Measurements from ENCODE around the gene CDK17. TPM values are rescaled to one million over a fixed set of nuclear protein-coding genes. Genes with fewer than 3 reads are reported as not detected.
"Not testable (repeated sequence)": the region's sequence is repeated elsewhere in the genome, so short reads cannot be mapped to it uniquely, and the experiment has no call there.

CDK17 gene
- 94.1 and 127 TPM in 2 replicates for total RNA-seq

GRCh38 chr12:96399919-96400630 lies at the start of gene CDK17:
CDK17 (minus strand) TSS chr12:96400439; CDS start chr12:96334836, 65,603 bp downstream.
- peak; percentile 92 for DNase-seq (ENCODE audit: low read depth in 2 of 2)

- peak; percentile 90 to 98 for DNase-seq (ENCODE audit: low read depth in 2 of 2)
Measured at GRCh38 chr12:96448300-96448699, 48.1 kb upstream of the CDK17 start.

- peak in 1 of 2 donors; percentile 40 for DNase-seq (ENCODE audit: low read depth in 2 of 2)
Measured at GRCh38 chr12:96447256-96447655, 47.0 kb upstream of the CDK17 start.

- DNase-seq (ENCODE audit: low read depth in 2 of 2) = peak; percentile 98 to 100
Measured at GRCh38 chr12:96445691-96446583, 45.7 kb upstream of the CDK17 start.

- no peak for DNase-seq (ENCODE audit: low read depth in 2 of 2)
Measured at GRCh38 chr12:96444399-96444798, 44.2 kb upstream of the CDK17 start.

GRCh38 chr12:96442906-96443305 lies 42.7 kb upstream of the CDK17 start:
- peak in 1 of 2 donors; percentile 12 for DNase-seq (ENCODE audit: low read depth in 2 of 2)

- no peak for DNase-seq (ENCODE audit: low read depth in 2 of 2)
Measured at GRCh38 chr12:96441816-96442215, 41.6 kb upstream of the CDK17 start.

- peak; percentile 72 to 86 for DNase-seq (ENCODE audit: low read depth in 2 of 2)
Measured at GRCh38 chr12:96438330-96438729, 38.1 kb upstream of the CDK17 start.

GRCh38 chr12:96437171-96437445 lies 36.9 kb upstream of the CDK17 start:
- DNase-seq (ENCODE audit: low read depth in 2 of 2) = no peak

GRCh38 chr12:96436366-96437170 lies 36.3 kb upstream of the CDK17 start:
- DNase-seq (ENCODE audit: low read depth in 2 of 2) = peak; percentile 89 to 94

GRCh38 chr12:96434107-96434506 lies 33.9 kb upstream of the CDK17 start:
- DNase-seq (ENCODE audit: low read depth in 2 of 2) = peak in 1 of 2 donors; percentile 94

GRCh38 chr12:96432496-96433321 lies 32.5 kb upstream of the CDK17 start:
- DNase-seq (ENCODE audit: low read depth in 2 of 2) = not testable (repeated sequence)

GRCh38 chr12:96431067-96431466 lies 30.8 kb upstream of the CDK17 start:
- DNase-seq (ENCODE audit: low read depth in 2 of 2) = no peak

- DNase-seq (ENCODE audit: low read depth in 2 of 2) = peak; percentile 77 to 100
Measured at GRCh38 chr12:96427269-96427729, 27.1 kb upstream of the CDK17 start.

- DNase-seq (ENCODE audit: low read depth in 2 of 2) = no peak
Measured at GRCh38 chr12:96425951-96426350, 25.7 kb upstream of the CDK17 start.

- DNase-seq (ENCODE audit: low read depth in 2 of 2) = peak in 1 of 2 donors; percentile 85
Measured at GRCh38 chr12:96425321-96425720, 25.1 kb upstream of the CDK17 start.

GRCh38 chr12:96424601-96425000 lies 24.4 kb upstream of the CDK17 start:
- DNase-seq (ENCODE audit: low read depth in 2 of 2) = no peak

- DNase-seq (ENCODE audit: low read depth in 2 of 2) = peak; percentile 49 to 81
Measured at GRCh38 chr12:96422192-96422591, 22.0 kb upstream of the CDK17 start.

- DNase-seq (ENCODE audit: low read depth in 2 of 2) = peak; percentile 47 to 62
Measured at GRCh38 chr12:96421014-96421413, 20.8 kb upstream of the CDK17 start.

GRCh38 chr12:96420277-96420835 lies 20.1 kb upstream of the CDK17 start:
- peak; percentile 37 to 89 for DNase-seq (ENCODE audit: low read depth in 2 of 2)

Data from lung microvascular endothelial cell (primary cell).